SK-MEL-5 (cell line): ENCODE measurements around the gene STYXL1. TPM values are rescaled to one million over a fixed set of nuclear protein-coding genes. Genes with fewer than 3 reads are reported as not detected.

Experiments used
- DNase-seq: peaks from one replicate; pipeline ENCODE4 v3.0.0-alpha.2; 2016; ENCODE audit warnings: low read depth, low spot score
- in situ Hi-C: cut with HindIII; loops from 2 replicates; pipeline ENCODE4 v1.10.0; 2016; ENCODE audit warnings: low sequenced_read_pairs, high pct_unique_total_duplicates, low pct_unique_long_range_greater_than_20kb
- total RNA-seq: library from RNA; depleted of rRNA; stranded (reverse); fragments of >200 nt; shearing (Covaris generic); gene quantifications from 2 replicates; pipeline ENCODE4 v1.2.3, GENCODE V29; 2014

The STYXL1 gene
- total RNA-seq, 1 experiment from 2014 or later: 49.0 TPM

DNA sequence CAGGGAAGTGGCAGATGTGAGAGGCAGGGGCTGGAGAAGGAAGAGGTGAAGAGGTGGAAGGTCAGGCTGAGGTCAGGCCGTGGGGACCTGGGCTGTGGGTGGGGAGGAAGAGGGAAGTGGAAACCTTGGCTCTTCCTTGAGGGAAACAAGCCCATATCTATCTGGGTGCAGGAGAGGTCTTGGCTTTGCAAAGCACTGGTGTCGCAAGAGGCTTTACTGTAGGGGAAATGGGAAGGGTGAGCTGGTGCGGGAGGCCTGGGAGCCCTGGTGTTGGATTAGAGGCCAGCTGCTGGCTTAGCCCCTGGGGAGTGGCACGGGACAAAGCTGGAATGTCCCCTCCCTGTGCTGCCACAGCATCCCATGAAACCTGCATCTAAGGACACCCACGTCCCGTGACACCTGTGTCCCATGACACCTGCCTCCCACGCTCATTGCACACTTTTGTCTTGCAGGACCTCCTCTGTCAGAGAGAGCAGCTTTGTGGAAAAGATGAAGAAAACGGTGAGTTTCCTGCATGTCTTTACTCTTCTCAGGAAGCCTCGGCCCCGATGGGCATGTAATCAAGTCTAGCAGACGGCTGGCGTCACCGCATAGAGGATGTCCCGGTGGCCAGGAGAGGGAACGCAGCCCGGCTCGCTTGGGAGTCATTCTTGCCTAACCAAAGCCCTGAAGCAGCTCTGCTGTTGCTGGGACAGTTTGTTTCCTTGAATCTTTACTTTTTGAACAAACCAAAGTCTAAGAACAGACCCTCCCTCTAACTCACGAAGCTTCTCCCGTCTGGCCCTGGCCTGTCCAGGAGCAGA is 75.6 kb downstream of the STYXL1 start:
- peak; percentile 27 for DNase-seq
- in situ Hi-C loops: no loop called here

DNA sequence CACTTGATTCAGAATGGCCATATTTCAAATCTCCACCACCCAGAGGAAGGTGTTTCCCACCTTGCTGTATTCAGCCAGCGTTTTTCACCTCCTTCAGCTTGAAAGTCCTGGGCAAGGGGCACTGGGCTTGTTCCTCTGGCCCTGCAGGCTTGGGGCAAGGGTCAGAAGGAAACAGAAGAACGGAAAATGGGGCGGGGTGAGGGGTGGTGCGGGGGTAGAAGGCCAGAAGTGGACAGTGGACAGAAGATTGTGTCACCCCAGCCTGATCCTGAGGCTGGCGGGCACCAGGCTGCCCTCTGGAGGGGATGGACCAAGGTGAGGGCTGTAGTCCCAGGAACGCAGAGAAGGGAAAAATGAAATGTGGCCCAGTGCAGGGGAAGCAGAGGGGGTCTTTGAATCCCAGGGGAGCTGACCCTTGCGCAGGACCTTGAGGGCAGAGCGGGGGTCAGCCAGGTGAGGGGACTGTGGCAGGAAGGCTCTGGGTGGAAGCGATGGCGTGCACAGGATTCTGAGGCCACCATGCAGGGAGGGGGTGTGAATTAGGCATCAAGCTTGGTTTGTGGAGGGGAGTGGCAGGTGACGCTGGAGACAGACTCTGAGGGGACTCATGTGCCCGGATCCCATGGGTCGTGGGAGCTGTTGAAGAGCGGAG is 76.4 kb downstream of the STYXL1 start:
- DNase-seq: no peak
- in situ Hi-C loops: no loop called here

DNA sequence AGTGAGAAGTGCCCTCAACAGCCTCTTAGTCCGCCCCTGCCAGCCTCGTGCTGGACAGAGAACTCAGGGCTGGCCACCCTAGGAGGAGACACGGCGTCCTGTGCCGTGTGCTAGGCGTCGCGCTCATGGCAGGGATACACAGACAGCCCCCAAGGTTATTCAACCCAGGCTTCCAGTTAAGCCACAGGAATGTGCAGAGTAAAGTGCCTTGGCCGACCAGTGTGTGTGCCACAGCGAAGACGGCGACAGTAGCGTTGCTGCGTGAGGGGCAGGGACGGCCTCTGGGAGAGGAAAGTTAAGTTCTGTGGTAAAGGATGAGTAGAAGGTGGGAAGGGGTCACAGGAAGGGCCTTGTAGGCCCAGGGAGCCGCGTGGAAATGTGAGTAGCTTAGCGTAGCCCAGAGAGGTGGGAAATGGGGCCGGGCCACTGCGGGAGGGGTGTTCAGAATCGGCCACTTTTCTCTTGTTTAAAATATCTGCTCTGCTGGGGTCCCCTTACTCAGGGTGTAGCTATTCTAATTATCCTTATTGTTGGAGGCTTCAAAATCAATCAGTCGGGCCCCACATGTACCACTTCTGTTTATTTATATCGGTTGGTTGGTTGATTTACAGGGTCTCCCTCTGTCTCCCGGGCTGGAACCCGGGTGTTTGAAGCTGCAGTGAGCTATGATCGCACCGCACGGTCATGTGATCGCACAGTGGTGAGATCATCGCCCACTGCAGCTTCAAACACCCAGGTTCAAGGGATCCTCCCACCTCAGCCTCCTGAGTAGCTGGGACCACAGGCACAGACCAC is 77.9 kb downstream of the STYXL1 start:
- in situ Hi-C loops: no loop called here

GRCh38 chr7:75969182-75969581 is 78.6 kb downstream of the STYXL1 start:
- DNase-seq: no peak
- in situ Hi-C loops: no loop called here

More for the DNA sequence above, 77.9 kb downstream of the STYXL1 start:
- no peak for DNase-seq

- no peak for DNase-seq
- in situ Hi-C loops: no loop called here
Observed at GRCh38 chr7:75968561-75969001, 79.2 kb downstream of the STYXL1 start.

DNA sequence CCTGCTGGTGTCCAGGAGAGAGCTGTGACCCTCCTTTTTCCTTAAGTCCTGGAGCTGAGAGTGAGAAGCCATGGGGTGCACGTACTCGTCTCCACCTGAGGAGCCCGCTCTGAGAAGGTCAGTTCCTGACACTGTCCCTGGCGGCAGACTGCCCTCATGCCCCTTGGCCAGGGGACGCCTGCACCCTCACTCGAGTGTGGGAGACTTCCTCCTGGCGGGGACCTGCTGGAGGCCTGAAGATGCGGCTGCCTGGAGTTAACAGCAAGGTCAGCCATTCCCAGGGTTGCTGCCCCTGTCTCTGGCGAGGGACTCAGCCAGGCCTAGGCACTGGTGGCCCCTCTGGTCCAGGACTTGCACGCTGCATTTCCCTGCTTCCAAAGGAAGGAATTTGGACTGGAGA is 79.8 kb downstream of the STYXL1 start:
- no peak for DNase-seq
- in situ Hi-C loops: no loop called here

DNA sequence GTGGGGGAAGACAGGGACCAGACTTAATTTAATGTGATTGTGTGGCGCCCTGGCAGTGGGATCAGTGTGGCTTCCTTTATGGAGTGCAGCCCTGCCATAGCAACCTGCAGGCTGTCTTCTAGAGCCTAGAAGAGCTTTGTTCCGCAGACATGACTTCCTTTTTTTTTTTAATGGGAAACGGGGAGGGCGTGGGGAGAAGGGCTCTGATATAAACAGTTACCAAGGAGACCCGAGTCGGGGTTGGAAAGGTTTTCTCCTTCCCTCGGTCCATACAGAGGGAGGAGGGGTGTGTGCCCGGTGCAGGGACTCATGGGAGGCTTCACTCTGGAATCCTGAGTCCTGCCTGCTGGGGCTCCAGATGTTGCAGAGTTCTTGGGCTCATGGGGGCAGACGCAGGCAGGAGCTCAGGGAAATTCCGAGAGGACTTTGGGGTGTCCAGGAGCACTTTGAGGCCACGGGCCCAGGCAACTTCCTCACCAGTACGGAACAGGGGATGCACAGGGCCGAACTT is 80.3 kb downstream of the STYXL1 start:
- in situ Hi-C loops: no loop called here
- DNase-seq: no peak

DNA sequence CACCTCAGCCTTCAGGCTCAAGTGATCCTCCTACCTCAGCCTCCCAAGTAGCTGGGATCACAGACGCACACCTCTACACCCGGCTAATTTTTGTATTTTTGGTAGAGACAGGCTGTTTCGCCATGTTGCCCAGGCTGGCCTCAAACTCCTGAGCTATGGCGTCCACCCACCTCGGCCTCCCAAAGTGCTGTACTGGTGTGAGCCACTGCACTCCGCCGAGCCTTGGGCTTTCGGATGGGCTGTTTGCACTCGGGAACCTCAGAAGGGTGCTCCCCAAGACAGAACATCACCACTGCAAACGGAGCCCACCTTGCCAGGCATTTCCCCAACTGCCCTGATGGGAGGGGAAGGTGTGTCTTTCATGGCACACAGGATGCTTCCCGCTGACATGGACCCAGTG is 80.7 kb downstream of the STYXL1 start:
- in situ Hi-C loops: no loop called here
- no peak for DNase-seq

DNA sequence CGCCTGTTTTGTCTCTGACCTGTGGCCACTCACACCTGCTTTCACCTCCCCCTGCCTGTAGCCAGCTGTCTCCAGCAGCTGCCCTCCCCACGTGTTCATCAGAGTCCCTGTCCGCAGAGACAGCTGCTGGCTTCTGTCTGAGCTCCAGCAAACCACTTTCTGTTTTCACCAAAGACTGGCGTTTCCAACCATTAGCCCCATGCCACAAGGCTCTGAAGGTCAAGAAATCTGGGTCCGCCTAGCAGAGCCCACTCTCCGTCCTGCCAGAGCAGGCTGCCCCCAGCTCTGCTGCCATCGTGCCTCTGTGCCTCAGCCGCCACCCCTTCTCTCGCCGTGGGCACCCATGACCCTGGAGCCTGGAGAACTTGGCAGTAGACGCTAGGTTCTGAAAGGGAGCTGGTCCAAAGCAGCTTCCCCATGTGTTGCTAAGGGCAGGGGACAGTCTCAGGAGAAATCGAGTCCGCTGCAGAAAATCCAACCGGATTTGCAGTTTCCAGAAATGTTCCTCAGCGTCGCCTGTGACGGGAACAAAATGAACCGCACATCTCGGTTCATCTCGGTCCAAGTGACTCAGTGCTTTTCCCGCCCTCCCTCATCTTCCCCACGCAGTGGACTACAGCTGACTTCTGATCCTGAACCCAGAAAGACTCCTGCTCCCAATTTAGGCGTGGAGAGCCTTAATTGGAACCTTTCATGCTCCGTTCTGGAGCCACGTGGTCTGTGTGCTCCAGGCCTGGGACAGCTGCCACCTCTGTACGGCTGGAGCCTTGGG is 81.4 kb downstream of the STYXL1 start:
- no peak for DNase-seq
- in situ Hi-C loops: no loop called here

GRCh38 chr7:75965617-75966016 is 82.2 kb downstream of the STYXL1 start:
- DNase-seq: no peak
- in situ Hi-C loops: no loop called here

DNA sequence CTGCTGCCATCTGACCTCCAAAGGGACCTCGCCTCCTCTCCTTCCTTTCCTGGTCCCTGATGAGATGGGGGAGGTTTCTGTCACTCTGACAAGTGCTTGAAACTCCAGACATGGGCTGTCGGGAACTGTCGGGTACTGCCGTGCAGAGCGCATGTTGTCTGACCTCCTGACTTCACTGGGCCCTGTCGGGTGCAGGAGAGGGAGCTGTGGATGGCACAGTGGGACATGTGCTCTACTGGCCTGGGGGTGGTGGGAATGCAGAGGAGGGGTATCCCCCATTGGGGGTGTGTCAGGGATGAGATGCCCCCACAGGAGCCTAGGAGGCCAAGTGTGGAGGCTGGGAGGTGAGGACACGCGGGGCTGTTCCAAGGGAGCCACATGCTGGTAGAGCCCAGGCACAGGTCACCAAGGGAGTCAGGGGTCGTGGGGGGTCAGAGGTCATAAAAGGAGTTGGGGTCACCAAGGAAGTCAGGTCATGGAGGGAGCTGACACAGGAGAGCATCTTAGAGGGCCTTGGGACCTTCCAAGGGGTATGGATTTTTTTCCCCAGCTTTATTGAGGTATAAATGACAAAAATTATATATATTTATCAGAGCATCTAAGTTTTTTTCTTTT is 84.3 kb downstream of the STYXL1 start:
- in situ Hi-C loops: no loop called here
- no peak for DNase-seq

- no peak for DNase-seq
- in situ Hi-C loops: no loop called here
Observed at GRCh38 chr7:75962607-75963380, 85.0 kb downstream of the STYXL1 start.

GRCh38 chr7:75961218-75961617 is 86.6 kb downstream of the STYXL1 start:
- in situ Hi-C loops: no loop called here
- peak; percentile 43 for DNase-seq

GRCh38 chr7:75960372-75960771 is 87.4 kb downstream of the STYXL1 start:
- in situ Hi-C loops: no loop called here
- DNase-seq: no peak

- in situ Hi-C loops: no loop called here
- no peak for DNase-seq
Observed at GRCh38 chr7:75958802-75959543, 88.8 kb downstream of the STYXL1 start.
